GM19043 (cell line): ENCODE data around the gene SUCLG2.
"Not testable (repeated sequence)": the region's sequence is repeated elsewhere in the genome, so short reads cannot be mapped to it uniquely, and the experiment has no call there.

Source experiments
- ATAC-seq: cut with Tn5 transposase; IDR thresholded peaks from one replicate; pipeline ENCODE4 v1.9.1; 2021; ENCODE audit warnings: low read depth; ENCODE audit not compliant: unreplicated experiment

The SUCLG2 gene

DNA sequence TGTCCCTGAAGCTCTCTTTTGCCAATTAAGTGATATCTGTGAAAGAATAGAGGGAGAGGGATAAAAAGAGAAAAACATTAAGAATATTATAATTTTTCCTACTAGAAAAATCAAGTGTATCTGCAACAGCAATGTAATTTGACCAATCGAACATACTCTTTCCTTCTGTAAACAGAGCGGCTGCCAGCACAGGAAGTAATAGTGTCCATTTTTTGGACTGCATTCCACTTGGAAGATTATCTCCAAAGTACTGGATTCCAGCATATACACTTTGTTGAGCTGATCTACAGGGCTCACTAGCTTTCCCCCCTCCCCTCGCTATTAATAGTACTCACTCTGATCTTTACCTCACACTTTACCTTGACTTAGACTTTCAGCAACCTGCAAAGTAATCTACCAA is 90.4 kb downstream of the SUCLG2 start:
- no peak for ATAC-seq

GRCh38 chr3:67561667-67562394 is 92.6 kb downstream of the SUCLG2 start:
- no peak for ATAC-seq

- ATAC-seq: no peak
These were observed 93.1 kb downstream of the SUCLG2 start for GRCh38 chr3:67561266-67561665.

- ATAC-seq: no peak
These were observed 95.3 kb downstream of the SUCLG2 start for GRCh38 chr3:67559029-67559605.

DNA sequence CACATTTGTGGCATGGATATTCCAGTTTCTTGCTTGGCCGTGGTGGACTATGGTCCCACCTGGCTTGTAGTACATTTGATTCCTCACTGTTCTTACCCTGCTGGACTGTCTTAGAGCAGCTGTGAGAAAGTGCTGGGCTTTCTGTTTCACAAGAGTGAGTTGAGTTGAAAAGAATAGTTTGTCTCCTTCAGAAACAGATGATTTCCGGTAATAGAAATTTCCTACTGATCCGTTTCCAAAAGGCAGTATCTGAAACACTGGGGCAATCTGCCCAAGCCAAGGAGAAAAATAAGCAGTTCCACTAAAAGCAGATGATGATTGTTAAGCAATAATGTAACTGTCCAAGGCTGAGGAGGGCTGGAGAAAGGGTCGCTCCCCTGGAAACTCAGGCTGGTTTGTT is 96.0 kb downstream of the SUCLG2 start:
- ATAC-seq: no peak

DNA sequence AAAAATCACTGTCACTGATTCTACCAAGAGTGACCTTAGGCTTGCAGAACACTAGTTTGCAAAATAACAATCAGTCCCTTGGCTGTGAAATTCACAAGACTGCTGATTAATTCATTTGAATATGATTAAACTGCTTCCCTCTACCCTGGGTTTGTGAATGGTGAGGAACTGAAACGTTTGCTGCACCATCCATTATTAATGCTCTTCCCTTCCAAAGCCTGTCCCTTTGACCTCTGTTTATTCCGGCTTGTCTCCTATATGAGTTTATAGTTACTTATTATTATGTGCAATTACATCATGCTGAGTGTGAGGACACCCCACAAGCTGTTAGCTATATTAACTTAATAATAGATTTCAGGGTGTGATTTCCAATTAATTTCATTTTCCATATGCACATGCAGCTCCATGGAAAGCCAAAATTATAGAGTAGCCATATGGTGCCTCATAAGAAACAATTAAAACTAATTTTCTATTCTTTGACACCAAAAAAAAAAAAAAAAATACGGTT is 96.5 kb downstream of the SUCLG2 start:
- no peak for ATAC-seq

GRCh38 chr3:67551361-67552016 is 102.9 kb downstream of the SUCLG2 start:
- no peak for ATAC-seq

- ATAC-seq: no peak
These were observed 103.9 kb downstream of the SUCLG2 start for GRCh38 chr3:67550541-67550940.

DNA sequence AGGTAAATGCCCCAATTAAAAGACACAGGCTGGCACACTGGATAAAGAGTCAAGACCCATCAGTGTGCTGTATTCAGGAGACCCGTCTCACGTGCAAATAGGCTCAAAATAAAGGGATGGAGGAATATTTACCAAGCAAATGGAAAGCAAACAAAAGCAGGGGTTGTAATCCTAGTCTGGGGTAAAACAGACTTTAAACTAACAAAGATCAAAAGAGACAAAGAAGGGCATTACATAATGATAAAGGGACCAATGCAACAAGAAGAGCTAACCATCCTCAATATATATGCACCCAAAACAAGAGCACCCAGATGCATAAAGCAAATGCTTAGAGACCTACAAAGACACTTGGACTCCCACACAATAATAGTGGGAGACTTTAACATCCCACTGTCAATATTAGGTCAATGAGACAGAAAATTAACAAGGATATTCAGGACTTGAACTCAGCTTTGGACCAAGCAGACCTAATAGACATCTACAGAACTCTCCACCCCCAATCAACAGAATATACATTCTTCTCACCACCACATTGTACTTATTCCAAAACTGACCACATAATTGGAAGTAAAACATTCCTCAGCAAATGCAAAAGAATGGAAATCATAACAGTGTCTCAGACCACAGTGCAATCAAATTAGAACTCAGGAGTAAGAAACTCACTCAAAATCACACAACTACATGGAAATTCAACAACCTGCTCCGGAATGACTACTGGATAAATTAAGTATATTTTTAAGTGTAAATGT is 111.7 kb downstream of the SUCLG2 start:
- not testable (repeated sequence) for ATAC-seq

- ATAC-seq: no peak
These were observed 114.1 kb downstream of the SUCLG2 start for GRCh38 chr3:67540198-67540894.

- not testable (repeated sequence) for ATAC-seq
These were observed 117.2 kb downstream of the SUCLG2 start for GRCh38 chr3:67537203-67537602.

GRCh38 chr3:67535006-67535405 is 119.4 kb downstream of the SUCLG2 start:
- ATAC-seq: no peak

DNA sequence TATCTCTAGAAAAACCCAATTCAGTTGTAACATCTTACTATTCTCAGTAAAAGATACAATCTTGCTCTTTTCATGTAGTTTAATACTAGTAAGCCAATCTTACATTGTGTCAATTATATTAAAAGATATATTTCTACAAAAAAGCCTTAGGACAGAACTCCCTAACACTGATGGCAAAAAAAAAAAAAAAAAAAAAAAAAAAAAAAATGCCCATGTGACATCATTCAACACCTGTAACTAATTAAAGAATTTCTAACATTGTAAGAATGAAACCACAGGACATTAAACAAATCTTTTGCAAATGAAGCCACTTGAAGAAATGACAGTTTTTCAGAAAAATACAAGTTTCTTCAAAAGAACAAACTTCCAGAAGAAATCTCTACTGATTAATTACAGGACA is 119.8 kb downstream of the SUCLG2 start:
- ATAC-seq: no peak

DNA sequence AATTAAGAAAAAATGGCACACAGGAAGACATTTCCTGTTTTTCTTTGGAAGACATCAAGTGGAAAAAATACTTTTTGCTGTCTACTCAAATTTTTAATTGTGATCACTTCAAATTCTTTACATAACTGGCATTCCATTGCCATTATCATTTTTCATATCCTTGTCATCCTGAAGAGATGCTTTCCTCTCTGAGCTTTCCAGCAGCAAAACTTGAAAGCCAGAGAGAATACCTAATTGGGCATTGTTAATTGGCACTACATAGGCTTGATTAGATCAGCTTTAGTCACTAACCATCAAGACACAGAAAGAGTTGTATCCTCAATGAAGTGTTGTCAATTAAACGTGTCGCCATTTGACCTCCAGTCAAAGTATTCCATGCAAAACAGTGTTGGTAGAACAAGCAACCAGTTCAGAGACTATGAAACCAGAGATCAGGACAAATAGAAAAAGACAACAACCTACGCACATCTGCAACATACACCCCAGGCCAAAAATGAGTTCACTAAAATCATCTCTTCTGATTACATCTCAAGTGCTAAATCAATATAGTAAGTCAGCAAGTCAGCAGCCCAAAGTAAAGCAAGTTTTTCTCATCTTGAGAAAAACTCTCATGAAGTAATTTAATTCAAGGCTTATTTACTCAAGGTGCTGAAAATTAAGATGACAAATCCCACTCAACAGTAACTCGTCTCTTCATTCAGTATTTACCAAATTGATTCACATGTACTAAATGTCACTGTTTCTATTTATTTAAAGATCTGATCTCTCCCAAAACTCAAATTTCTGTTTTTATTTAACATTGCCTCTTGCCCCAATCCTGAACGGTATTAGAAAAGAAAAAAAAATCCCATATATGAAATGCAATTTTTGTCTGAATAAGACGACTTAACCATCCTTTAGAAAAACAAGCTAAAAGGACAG is 123.0 kb downstream of the SUCLG2 start:
- no peak for ATAC-seq

DNA sequence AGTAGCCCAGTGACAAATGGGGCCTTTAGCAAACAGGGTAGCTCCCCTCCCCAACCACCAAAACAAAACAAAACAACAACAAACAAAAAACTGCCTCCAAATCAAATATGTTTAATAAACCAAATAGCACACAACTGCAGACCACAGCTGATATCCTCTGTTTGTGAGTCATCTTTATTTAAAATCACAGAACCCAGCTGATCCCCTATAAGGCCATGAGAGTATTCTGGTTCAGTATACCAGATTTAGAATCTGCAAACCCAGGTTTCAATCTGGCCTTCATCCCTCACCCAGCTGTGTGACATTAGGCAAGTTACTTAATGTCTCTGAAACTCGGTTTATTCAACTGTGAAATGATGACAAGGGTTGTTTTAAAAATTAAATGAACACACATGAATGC is 124.5 kb downstream of the SUCLG2 start:
- ATAC-seq: no peak

DNA sequence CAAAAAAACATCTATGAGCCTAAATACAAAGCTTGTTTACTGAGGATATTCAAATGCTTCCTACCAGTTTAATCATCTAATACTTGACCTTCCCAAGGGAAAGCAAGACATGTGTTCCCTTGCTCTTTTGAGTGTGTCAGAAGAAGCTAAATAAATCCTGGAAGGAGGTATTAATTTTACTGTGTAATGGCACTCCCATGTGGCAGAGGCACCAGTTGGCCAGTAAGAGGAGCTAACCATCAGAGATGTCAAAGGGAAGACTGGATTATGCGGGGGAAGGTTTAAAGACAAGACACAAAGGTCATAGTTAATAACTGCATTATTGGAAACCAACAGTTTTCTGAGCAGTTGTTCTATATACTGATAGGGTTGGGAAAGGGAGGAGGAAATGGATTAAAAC is 125.1 kb downstream of the SUCLG2 start:
- ATAC-seq: no peak

DNA sequence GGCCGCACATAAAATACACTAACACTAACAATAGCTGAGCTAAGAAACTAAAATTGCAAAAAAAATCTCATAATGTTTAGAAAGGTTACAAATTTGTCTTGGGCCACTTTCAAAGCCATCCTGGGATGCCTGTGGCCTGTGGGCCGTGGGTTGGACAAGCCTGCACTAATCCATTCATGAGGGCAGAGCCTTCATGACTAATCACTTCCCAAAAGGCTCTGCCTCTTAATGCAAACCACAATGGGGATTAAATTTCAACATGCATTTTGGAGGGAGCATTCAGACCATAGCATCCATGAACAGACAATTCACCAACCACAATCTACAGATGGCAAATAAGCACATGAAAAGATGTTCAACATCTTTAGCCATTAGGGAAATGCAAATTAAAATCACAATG is 128.2 kb downstream of the SUCLG2 start:
- ATAC-seq: no peak

DNA sequence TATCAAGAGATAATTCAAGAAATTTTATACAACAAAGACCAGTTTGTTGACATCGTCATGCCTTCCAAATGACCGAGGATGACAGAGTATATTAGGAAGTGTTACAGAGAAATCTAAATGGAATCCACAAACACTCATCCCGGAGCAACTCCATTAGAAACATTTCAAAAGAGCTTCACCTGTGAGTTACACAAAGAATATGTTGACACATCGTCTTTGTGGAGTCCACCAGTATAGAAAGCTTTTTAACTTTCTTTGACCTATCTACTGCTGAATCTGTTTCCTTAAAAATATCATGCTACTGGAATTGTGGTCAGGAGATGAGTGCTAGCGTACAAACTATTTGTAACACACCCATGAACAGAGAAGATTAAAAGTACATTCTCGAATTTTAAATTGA is 130.4 kb downstream of the SUCLG2 start:
- no peak for ATAC-seq

DNA sequence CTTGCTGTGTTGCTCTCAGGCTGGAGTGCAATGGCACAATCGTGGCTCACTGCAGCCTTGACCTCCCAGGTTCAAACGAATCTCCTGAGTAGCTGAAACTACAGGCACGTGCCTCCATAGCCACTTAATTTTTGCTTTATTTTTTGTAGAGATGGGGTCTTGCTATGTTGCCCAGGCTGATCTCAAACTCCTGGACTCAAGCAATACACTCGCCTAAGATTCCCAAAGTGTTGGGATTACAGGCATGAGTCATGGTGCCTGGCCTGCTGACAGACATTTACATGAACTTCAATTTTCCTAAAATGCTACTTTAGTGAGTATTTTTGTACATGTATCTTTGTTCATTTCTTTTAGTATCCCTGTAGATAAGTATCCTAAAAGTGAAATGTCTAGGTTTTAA is 132.3 kb downstream of the SUCLG2 start:
- no peak for ATAC-seq
